Measurements from ENCODE around the gene VPS26C.

Gene VPS26C

GRCh38 chr21:37200641-37201480, 66.3 kb downstream of the VPS26C start:
- DNase-seq = no peak

- no peak for DNase-seq
These were observed 67.8 kb downstream of the VPS26C start for GRCh38 chr21:37199057-37199924.

- DNase-seq = no peak
These were observed 69.4 kb downstream of the VPS26C start for GRCh38 chr21:37197746-37198145.

GRCh38 chr21:37196847-37197246, 70.3 kb downstream of the VPS26C start:
- no peak for DNase-seq

- DNase-seq = no peak
These were observed 71.5 kb downstream of the VPS26C start for GRCh38 chr21:37195610-37196009.

GRCh38 chr21:37195059-37195458, 72.1 kb downstream of the VPS26C start:
- no peak for DNase-seq

- DNase-seq = no peak
These were observed 73.5 kb downstream of the VPS26C start for GRCh38 chr21:37193676-37194075.

- DNase-seq = no peak
These were observed 74.1 kb downstream of the VPS26C start for GRCh38 chr21:37193006-37193405.

GRCh38 chr21:37192019-37192418, 75.1 kb downstream of the VPS26C start:
- no peak for DNase-seq

- DNase-seq = no peak
These were observed 78.3 kb downstream of the VPS26C start for GRCh38 chr21:37188825-37189224.

- no peak for DNase-seq
These were observed 80.2 kb downstream of the VPS26C start for GRCh38 chr21:37186983-37187382.

GRCh38 chr21:37184784-37185593, 82.1 kb downstream of the VPS26C start:
- DNase-seq = no peak

- no peak for DNase-seq
These were observed 83.4 kb downstream of the VPS26C start for GRCh38 chr21:37183749-37184148.

GRCh38 chr21:37182222-37182621, 84.9 kb downstream of the VPS26C start:
- DNase-seq = no peak

- DNase-seq = no peak
These were observed 86.1 kb downstream of the VPS26C start for GRCh38 chr21:37181059-37181458.

GRCh38 chr21:37176716-37177115, 90.4 kb downstream of the VPS26C start:
- no peak for DNase-seq
